Measurements from ENCODE around the gene MAPKAPK5.
"Not testable (repeated sequence)": the region's sequence is repeated elsewhere in the genome, so short reads cannot be mapped to it uniquely, and the experiment has no call there.

MAPKAPK5 gene

DNA sequence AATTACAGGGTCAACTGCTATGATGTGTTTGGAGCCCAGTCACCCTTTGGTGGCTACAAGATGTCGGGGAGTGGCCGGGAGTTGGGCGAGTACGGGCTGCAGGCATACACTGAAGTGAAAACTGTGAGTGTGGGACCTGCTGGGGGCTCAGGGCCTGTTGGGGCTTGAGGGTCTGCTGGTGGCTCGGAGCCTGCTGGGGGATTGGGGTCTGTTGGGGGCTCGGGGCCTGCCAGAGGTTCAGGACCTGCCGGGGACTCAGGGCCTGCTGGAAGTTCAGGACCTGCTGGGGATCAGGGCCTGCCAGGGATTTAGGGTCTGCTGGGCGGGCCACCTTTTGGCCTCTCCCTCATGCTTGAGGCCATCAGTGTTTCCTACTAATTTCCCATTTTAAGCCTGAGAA is 38.2 kb upstream of the MAPKAPK5 start:
- Histone ChIP-seq H3K4me1 (no peaks in the 10 kb centered on the region), H3K9me3 (no peaks in the 10 kb centered on the region), H3K4me3 (no peak overlapping the region), H3K36me3 (peaks cover 83 to 97% (median 92%) of the 10 kb centered on the region in 3 donors), H3K27ac (no peak overlapping the region), H3K27me3 (no peaks in the 10 kb centered on the region)
- no peak for DNase-seq
- TF ChIP-seq, protein P1, sequence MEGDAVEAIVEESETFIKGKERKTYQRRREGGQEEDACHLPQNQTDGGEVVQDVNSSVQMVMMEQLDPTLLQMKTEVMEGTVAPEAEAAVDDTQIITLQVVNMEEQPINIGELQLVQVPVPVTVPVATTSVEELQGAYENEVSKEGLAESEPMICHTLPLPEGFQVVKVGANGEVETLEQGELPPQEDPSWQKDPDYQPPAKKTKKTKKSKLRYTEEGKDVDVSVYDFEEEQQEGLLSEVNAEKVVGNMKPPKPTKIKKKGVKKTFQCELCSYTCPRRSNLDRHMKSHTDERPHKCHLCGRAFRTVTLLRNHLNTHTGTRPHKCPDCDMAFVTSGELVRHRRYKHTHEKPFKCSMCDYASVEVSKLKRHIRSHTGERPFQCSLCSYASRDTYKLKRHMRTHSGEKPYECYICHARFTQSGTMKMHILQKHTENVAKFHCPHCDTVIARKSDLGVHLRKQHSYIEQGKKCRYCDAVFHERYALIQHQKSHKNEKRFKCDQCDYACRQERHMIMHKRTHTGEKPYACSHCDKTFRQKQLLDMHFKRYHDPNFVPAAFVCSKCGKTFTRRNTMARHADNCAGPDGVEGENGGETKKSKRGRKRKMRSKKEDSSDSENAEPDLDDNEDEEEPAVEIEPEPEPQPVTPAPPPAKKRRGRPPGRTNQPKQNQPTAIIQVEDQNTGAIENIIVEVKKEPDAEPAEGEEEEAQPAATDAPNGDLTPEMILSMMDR (IDR thresholded peaks at IDR 0.05): no peak
- intact Hi-C loops (cut with DNase I; ENCODE audit: low total_unique reads): no loop called here

DNA sequence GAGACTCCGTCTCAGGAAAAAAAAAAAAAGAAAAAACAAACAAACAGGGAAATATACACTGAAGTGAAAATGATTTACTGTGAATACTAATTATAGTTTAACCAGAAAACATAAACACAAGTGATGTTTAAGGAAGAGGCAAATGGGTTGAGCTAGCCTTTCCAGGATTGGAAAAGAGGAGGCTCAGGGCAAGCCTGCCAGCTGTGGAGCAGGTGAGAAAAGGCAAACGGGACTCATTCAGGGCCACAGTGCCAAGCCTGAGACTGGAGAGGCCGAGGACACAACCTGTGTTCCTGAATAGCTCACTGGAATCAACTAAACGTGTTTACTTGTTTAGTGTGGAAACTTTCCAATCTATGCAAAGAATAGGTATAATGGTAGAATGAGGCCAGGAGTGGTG is 35.7 kb upstream of the MAPKAPK5 start:
- Histone ChIP-seq H3K9me3 (no peaks in the 10 kb centered on the region), H3K4me3 (no peak overlapping the region), H3K4me1 (no peaks in the 10 kb centered on the region), H3K27ac (no peak overlapping the region), H3K27me3 (no peaks in the 10 kb centered on the region), H3K36me3 (peaks cover 76 to 97% (median 89%) of the 10 kb centered on the region in 3 donors)
- DNase-seq: peak in 1 of 2 donors; percentile 33
- TF ChIP-seq, protein P1 (IDR thresholded peaks at IDR 0.05): no peak
- intact Hi-C loops (cut with DNase I; ENCODE audit: low total_unique reads): no loop called here

DNA sequence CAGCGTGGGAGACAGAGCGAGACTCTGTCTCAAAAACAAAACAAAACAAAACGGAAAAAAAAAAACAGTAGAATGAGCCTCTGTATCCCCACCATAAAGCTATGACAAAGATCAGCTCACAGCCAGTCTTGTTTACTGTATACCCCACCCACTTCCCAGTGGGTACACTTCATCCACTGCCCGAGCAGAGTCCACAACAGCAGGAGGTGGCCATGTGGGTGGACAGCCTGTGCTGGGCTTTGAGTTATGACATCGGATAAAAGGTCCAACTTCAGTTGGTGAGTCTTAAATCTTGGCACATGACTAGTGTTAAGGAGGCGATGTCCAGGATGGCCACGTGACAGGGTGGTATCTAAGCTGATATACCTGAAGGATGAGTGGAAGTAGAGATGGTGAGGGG is 34.8 kb upstream of the MAPKAPK5 start:
- peak in 1 of 2 donors; percentile 40 for DNase-seq
- Histone ChIP-seq H3K27ac (no peak overlapping the region), H3K36me3 (peaks cover 76 to 97% (median 80%) of the 10 kb centered on the region in 3 donors), H3K4me1 (no peaks in the 10 kb centered on the region), H3K27me3 (no peaks in the 10 kb centered on the region), H3K9me3 (no peaks in the 10 kb centered on the region), H3K4me3 (no peak overlapping the region)
- intact Hi-C loops (cut with DNase I; ENCODE audit: low total_unique reads): no loop called here
- TF ChIP-seq, protein P1 (IDR thresholded peaks at IDR 0.05): no peak

DNA sequence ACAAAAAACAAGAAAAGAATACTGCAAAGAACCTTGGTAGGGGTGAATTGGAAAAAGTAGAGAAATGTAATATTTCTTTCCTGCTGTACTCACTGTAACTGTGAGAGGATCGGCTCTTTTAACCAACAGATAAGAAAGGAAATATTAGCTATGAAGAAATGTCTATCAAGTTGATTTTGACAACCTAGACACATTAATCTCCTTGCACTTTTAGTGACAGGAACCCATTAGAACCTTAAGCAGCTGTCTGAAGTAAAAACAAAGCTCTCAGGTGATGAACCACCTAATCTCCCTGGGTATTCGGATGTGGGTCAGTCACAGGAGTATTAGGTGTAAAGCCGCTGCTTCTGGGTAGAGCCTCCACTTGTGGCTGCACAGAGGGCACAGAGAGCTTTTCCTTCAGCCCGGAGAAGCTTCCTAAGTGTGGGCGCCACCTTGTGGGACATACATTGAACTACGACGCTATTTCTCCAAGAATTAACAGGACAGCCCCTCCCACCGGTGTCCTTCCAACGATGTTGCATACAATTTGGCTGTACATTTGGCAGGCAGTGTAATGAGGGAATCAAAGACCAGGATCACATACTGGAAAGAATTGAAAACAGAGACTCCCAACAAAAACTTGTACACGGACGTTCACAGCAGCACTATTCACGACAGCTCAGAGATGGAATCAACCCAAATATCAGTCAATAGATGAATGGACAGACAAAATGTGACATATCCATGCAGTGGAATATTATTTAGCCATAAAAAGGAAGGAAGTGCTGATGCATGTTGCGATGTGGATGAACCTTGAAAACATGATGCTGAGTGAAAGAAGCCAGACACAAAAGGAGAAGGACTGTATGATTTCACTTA is 28.9 kb upstream of the MAPKAPK5 start:
- intact Hi-C loops (cut with DNase I; ENCODE audit: low total_unique reads): loop anchor here (2.0 kb wide), 1 partner anchor 60 kb away; no protein-coding TSS in a partner anchor
- DNase-seq: peak; percentile 84 to 85
- no peaks in the 10 kb centered on the region for H3K4me1 ChIP-seq
- H3K27ac ChIP-seq: no peak overlapping the region
- H3K4me3 ChIP-seq: no peak overlapping the region
- TF ChIP-seq, protein P1 (IDR thresholded peaks at IDR 0.05): peak; percentile 79 to 88
- no peaks in the 10 kb centered on the region for H3K9me3 ChIP-seq
- peaks cover 29 to 45% (median 35%) of the 10 kb centered on the region in 3 donors for H3K36me3 ChIP-seq
- no peaks in the 10 kb centered on the region for H3K27me3 ChIP-seq

DNA sequence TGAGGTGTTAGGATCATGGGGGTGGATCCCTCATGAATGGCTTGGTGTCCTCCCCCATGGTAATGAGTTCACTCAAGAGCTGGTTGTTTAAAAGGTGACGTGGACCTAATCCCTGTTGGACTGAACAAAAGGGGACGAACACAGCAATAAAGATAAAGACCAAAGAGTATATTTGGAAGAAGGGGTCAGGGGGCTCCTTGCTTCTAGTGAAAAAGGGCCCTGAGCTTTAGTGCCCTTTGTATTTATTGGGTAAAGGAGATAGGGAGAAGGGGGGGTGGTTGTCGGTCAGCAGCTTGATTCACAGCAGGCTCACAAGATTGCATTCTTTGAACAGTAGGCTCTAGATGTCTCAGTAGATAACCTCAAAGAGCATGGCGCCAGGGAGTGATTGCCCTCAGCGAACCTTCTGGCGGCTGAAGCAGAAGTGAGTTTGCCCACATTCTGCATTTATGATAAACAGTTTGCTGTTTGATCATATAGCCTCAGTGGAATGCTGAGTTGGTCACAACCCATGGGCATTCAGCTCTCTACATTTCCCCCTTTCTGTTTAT is 25.9 kb upstream of the MAPKAPK5 start:
- intact Hi-C loops (cut with DNase I; ENCODE audit: low total_unique reads): no loop called here
- no peaks in the 10 kb centered on the region for H3K27me3 ChIP-seq
- no peak overlapping the region for H3K4me3 ChIP-seq
- DNase-seq: no peak
- H3K9me3 ChIP-seq: no peaks in the 10 kb centered on the region
- H3K27ac ChIP-seq: no peak overlapping the region
- TF ChIP-seq, protein P1 (IDR thresholded peaks at IDR 0.05): no peak
- H3K36me3 ChIP-seq: peaks cover 0 to 16% (median 9%) of the 10 kb centered on the region in 3 donors
- no peaks in the 10 kb centered on the region for H3K4me1 ChIP-seq

DNA sequence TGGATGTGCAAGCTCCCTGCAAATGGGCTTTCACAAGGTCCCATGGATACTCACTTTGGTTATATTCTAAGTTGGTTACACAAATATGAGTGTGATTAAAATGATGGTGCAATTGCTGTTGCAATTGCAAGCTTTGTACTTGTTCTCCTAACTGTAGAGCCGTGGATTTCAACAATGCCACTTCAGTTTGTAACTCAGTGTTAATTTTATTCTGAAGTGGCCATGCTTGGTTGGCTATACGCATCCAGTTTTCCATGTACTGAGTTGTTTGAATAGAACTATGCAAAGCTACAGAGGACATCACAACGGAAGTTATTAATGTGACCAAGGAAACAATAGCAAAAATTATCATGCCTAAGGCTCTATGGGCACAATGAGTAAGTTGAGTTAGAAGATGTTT is 25.1 kb upstream of the MAPKAPK5 start:
- H3K9me3 ChIP-seq; H3K27me3 ChIP-seq; H3K36me3 ChIP-seq; DNase-seq; H3K4me3 ChIP-seq; intact Hi-C loops (cut with DNase I; ENCODE audit: low total_unique reads); H3K27ac ChIP-seq; H3K4me1 ChIP-seq: not testable (repeated sequence)

All from tibial artery (tissue), 4 donors.